Duodenal mucosa (tissue), 2 donors: ENCODE measurements around the gene EPHB2.
"Not testable (repeated sequence)": the region's sequence is repeated elsewhere in the genome, so short reads cannot be mapped to it uniquely, and the experiment has no call there.

Experiments
- H3K27ac ChIP-seq: one replicate; pipeline ENCODE4 v1.7.0; 2013; ENCODE audit warnings: low read depth, low read length
- H3K27me3 ChIP-seq, 2 donors: one replicate each; pipeline ENCODE4 v1.7.0; 2013; ENCODE audit warnings: low read length in 2 of 2, control low read depth in 1 of 2; ENCODE audit not compliant: insufficient read depth in 2 of 2, control insufficient read depth in 1 of 2
- H3K36me3 ChIP-seq, 2 donors: one replicate each; pipeline ENCODE4 v1.7.0; 2013; ENCODE audit warnings: low read length in 2 of 2, control low read depth in 1 of 2; ENCODE audit not compliant: insufficient read depth in 2 of 2, control insufficient read depth in 1 of 2
- H3K4me1 ChIP-seq, 2 donors: one replicate each; pipeline ENCODE4 v1.7.0; 2013; ENCODE audit warnings: low read length in 2 of 2, control low read depth in 1 of 2; ENCODE audit not compliant: insufficient read depth in 2 of 2, control insufficient read depth in 1 of 2
- H3K4me3 ChIP-seq, 2 donors: one replicate each; pipeline ENCODE4 v1.7.0; 2013; ENCODE audit warnings: low read length in 2 of 2, low read depth in 1 of 2
- H3K9ac ChIP-seq, 2 donors: one replicate each; pipeline ENCODE4 v1.7.0; 2013; ENCODE audit warnings: low read length in 2 of 2, low read depth in 1 of 2
- H3K9me3 ChIP-seq, 2 donors: one replicate each; pipeline ENCODE4 v1.7.0; 2013; ENCODE audit warnings: low read length in 2 of 2, control low read depth in 1 of 2; ENCODE audit not compliant: control insufficient read depth in 1 of 2

EPHB2 gene

GRCh38 chr1:22674410-22674749, 36.3 kb upstream of the EPHB2 start:
- Histone ChIP-seq H3K9me3 (no peaks in the 10 kb centered on the region), H3K9ac (no peak overlapping the region), H3K36me3 (no peaks in the 10 kb centered on the region), H3K27ac (no peak overlapping the region), H3K4me3 (no peak overlapping the region), H3K27me3 (peaks cover 0 to 4% of the 10 kb centered on the region in 2 donors), H3K4me1 (peaks cover 15 to 34% of the 10 kb centered on the region in 2 donors)

DNA sequence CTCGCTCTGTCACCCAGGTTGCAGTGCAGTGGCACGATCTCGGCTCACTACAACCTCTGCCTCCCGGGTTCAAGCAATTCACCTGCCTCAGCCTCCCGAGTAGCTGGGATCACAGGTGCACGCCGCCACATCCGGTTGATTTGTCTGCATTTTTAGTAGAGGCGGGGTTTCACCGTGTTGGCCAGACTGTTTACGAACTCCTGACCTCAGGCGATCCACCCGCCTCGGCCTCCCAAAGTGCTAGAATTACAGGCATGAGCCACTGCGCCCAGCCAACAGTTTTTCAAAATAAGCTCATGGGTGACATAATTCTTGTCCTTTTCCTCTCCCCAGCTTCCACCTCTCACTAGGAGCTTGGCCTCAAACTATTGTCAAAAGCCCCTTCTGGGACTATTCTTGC, 34.5 kb upstream of the EPHB2 start:
- not testable (repeated sequence) for H3K36me3 ChIP-seq, H3K27ac ChIP-seq, H3K9me3 ChIP-seq, H3K27me3 ChIP-seq, H3K9ac ChIP-seq, H3K4me3 ChIP-seq
- H3K4me1 ChIP-seq, result peaks cover 27 to 50% of the 10 kb centered on the region in 2 donors

DNA sequence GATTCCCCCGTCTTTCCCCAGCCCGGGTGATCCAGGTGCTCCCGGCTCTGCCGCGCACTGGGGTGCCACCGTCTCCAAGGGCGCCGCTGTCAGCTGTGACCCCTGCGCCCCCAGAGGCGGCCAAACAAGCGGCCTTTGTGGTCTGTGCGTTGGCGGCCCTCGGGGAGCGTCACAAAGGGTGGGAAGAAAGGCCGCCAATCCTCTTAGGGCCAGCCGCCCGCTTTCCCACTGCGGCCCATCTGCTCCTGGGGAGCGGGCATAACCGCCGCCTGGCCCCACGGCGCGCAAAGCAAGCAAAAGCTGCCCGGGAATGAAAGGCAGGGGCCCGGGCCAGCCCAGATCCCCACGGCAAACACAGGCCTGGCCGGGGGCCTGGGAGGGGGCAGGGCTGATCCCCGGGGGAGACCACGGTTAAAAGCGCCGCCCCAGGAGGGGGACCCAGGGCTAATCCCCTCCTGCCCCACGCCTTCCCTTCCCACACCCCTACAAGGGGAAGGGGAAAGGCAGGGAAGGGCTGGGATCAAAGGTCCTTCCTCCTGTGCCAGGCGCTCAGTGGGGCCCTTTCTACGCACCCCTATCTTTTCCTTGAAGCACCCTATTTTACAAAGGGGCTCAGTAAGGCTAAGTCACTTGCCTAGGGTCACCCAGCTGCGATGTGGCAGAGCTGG, 33.6 kb upstream of the EPHB2 start:
- Histone ChIP-seq H3K9ac (peak overlapping the region; percentile 10 to 30), H3K4me1 (peaks cover 27 to 50% of the 10 kb centered on the region in 2 donors), H3K36me3 (no peaks in the 10 kb centered on the region), H3K9me3 (no peaks in the 10 kb centered on the region), H3K27me3 (no peaks in the 10 kb centered on the region), H3K27ac (no peak overlapping the region), H3K4me3 (peak overlapping the region in 1 of 2 donors; percentile 6)

DNA sequence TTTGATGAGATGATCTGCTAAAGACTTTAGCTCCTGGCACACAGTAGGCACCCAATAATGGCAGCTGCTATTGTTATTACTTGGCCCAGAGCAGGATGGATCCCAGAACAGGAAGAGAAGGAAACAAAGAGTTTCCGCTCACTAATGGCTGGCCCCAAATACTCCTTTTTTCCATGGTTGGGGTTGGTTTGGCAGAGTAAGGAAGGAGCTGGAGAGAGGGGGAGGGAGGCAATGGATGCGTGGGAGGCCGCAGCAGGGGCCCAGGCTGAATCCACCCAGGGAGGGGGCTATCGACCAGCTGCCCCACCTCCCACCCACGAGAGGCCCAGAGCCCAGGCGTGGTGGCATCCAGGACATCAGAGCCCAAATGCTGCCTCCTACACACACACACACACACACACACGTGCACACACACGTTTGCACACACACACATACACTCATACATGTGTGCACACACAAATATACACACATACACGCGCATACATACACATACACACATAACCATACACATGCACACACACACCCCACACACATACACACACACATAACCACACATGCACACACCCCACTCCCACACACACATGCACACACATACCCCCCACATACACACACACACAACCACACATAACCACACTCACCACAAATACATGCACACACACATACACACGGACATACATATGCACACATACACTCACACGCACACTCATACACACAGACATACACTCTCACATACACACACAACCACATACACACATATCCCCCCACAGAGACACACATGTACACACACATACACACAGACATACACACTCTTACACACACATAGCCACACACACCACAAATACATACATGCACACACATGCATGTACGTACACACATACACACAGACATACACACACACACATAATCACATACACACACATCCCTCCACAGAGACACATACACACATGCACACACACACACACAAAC, 32.4 kb upstream of the EPHB2 start:
- Histone ChIP-seq H3K4me1 (peaks cover 27 to 50% of the 10 kb centered on the region in 2 donors), H3K27me3 (no peaks in the 10 kb centered on the region), H3K27ac (no peak overlapping the region), H3K36me3 (no peaks in the 10 kb centered on the region), H3K9me3 (no peaks in the 10 kb centered on the region), H3K9ac (peak overlapping the region in 1 of 2 donors; percentile 12), H3K4me3 (peak overlapping the region in 1 of 2 donors; percentile 6)

DNA sequence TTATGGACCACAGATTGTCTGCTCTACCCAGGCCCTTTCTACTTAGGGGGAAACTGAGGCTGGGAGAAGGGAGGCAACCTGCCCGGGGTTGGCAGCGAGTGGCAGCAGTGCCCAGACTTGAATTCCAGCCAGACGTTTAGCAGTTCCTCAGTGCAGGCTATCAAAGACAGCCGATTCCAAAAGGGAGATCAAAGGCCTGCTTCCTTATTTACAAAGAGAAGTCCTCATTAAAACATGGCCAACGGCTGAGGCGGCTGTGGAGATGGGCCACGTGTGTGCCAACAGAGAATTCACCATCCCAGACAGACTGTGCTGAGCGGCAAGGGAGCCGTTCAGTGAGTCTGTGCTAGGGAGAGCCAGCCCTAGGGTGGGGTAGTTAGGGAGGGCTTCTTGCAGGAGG, 29.9 kb upstream of the EPHB2 start:
- Histone ChIP-seq H3K4me3 (no peak overlapping the region), H3K4me1 (peaks cover 27 to 46% of the 10 kb centered on the region in 2 donors), H3K9ac (peak overlapping the region in 1 of 2 donors; percentile 18), H3K36me3 (no peaks in the 10 kb centered on the region), H3K9me3 (no peaks in the 10 kb centered on the region), H3K27me3 (no peaks in the 10 kb centered on the region), H3K27ac (no peak overlapping the region)

DNA sequence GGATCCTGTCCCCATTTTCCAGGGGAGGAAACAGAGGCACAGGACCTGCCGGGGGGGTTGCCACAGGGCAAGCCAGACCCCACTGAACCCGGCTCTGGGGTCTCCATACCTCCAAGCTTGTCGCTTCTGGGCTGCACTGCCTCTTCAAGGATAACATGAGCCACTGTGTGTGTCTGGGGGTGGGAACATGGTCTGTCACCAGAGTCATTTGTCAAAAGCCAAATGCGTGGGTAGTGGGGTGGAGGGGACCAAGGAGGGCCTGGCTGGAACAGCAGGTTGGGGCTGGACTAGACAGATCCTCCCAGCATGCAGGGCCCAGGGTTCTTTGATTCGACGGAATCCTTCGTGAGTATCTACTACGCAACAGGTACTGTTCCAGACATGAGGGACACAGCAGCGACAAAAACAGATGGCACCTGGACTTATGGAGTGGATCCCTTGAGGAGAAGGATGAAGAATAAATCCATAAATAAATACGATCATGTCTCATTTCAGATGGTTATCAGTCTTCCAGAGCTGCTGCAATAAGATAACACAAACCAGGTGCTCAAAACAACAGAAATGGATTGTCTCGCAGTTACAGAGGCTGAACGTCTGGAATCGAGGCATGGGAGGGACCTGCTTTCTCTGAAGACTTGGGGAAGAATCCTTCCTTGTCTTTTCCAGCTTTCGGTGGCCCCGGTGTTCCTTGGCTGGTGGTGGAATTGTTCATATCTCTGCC, 28.9 kb upstream of the EPHB2 start:
- Histone ChIP-seq H3K4me3 (no peak overlapping the region), H3K9ac (no peak overlapping the region), H3K9me3 (no peaks in the 10 kb centered on the region), H3K36me3 (no peaks in the 10 kb centered on the region), H3K27ac (no peak overlapping the region), H3K4me1 (peaks cover 23 to 40% of the 10 kb centered on the region in 2 donors), H3K27me3 (no peaks in the 10 kb centered on the region)

- no peaks in the 10 kb centered on the region for H3K36me3 ChIP-seq
- no peak overlapping the region for H3K9ac ChIP-seq
- no peak overlapping the region for H3K4me3 ChIP-seq
- H3K27ac ChIP-seq, result no peak overlapping the region
- peaks cover 13 to 23% of the 10 kb centered on the region in 2 donors for H3K4me1 ChIP-seq
- no peaks in the 10 kb centered on the region for H3K27me3 ChIP-seq
- H3K9me3 ChIP-seq, result no peaks in the 10 kb centered on the region
Observed at GRCh38 chr1:22683547-22683946, 27.1 kb upstream of the EPHB2 start.

GRCh38 chr1:22685591-22686059, 25.0 kb upstream of the EPHB2 start:
- H3K27ac ChIP-seq, result no peak overlapping the region
- no peak overlapping the region for H3K4me3 ChIP-seq
- no peaks in the 10 kb centered on the region for H3K9me3 ChIP-seq
- H3K36me3 ChIP-seq, result no peaks in the 10 kb centered on the region
- no peaks in the 10 kb centered on the region for H3K27me3 ChIP-seq
- H3K4me1 ChIP-seq, result peaks cover under 1 to 3% of the 10 kb centered on the region in 2 donors
- no peak overlapping the region for H3K9ac ChIP-seq

DNA sequence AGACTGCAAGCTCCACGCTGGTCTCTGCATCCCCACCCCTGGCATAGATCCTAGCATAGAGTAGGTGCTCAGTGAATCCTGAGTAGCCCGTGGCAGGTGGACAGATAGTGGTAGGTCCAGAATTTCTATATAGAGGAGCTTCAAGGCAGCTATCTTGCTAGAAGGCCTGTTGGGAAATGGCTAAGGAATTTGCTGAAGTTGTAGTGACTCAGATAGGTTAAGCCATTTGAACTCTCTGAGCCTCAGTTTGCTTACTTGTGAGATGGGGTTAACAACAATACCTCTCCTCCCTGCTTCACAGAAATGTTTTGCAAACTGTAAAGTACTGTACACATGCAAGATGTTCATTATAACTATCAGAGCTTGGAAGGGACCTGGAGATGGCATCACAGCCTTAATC, 23.4 kb upstream of the EPHB2 start:
- Histone ChIP-seq H3K27ac (no peak overlapping the region), H3K4me1 (no peaks in the 10 kb centered on the region), H3K4me3 (no peak overlapping the region), H3K9me3 (no peaks in the 10 kb centered on the region), H3K36me3 (no peaks in the 10 kb centered on the region), H3K9ac (no peak overlapping the region), H3K27me3 (no peaks in the 10 kb centered on the region)

DNA sequence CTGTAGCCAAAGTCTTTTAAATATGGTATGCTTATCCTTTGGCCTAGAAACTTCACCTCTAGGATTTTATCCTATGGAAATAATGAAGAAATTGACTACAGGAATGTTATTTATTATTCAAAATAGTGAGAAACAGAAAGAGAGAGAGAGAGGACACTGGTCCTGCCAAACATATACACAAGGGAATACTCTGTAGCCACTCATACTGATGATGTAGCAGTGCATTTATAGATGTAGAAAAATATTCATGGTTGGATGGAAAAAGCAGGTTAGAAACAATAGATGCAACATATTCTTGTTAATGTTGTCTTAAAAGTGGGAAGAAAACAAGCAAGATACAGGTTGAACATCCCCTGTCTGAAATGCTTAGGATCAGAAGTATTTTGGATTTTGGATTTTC, 22.2 kb upstream of the EPHB2 start:
- H3K27me3 ChIP-seq, result no peaks in the 10 kb centered on the region
- H3K9ac ChIP-seq, result no peak overlapping the region
- H3K9me3 ChIP-seq, result no peaks in the 10 kb centered on the region
- no peaks in the 10 kb centered on the region for H3K36me3 ChIP-seq
- H3K27ac ChIP-seq, result no peak overlapping the region
- no peaks in the 10 kb centered on the region for H3K4me1 ChIP-seq
- no peak overlapping the region for H3K4me3 ChIP-seq
